ENCODE data around the gene SSR1.
"Not testable (repeated sequence)": the region's sequence is repeated elsewhere in the genome, so short reads cannot be mapped to it uniquely, and the experiment has no call there.

SSR1 gene

DNA sequence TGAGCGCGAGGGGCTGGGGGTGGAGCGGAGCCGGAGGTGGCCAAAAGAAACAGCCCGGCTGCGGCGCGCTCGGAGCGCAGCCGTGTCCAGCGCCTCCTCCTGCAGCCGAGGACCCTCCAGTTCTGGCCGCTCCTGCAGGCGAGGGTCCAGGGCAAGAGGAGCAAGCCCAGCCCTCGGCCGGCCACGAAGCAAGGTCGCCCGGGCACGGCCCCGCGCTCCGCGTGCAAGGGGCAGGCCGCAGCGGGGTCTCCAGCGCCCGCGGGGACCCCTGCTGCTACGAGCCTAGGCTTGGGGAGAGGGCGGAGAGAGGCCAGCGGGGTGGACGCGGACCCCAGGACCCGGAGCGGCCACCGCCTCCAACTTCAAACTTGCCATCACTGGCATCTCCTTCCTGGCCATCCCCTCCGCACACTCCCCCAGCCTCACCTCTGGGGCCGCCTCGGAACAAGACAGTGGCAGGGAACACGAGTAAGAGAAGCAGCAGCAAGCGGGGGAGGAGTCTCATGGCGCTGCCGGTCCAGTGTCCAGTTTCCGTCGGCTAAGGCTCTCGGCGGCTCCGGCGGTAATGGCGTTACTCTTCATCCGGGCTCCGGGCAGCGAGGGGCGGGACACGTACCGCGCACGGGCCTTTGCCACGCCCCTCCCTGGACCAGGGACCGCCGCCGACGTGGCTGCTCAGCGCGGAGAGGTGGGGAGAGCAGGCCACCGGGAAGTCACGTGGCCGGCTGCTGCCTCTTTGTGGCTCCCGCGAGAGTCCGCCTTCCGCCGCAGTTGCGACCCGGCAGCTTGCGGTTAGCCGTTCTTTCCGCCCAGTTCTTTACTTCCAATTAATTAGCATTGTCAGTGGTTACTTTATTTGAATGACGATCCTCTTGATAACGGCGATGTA lies at the start of gene SSR1:
TSS of gene SSR1 (minus strand) at position 584 of the 889 bp plus-strand sequence. CDS start at position 505, 79 bp downstream.
- H3K27ac ChIP-seq: peak within 1 kb of the TSS; percentile 75
- DNase-seq (ENCODE audit: low read depth, low spot score): peak; percentile 78

DNA sequence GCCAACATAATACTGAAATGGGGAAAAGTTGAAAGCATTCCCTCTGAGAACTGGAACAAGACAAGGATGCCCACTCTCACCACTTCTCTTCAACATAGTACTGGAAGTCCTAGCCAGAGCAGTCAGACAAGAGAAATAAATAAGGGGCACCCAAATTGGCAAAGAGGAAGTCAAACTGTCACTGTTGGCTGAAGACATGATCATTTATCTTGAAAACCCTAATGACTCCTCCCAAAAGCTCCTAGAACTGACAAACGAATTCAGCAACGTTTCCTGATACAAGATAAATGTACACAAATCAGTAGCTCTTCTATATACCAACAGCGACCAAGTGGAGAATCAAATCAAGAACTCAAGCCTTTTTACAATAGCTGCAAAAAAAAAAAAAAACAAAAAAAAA lies 38.9 kb upstream of the SSR1 start:
- DNase-seq (ENCODE audit: low read depth, low spot score); H3K27ac ChIP-seq: not testable (repeated sequence)

DNA sequence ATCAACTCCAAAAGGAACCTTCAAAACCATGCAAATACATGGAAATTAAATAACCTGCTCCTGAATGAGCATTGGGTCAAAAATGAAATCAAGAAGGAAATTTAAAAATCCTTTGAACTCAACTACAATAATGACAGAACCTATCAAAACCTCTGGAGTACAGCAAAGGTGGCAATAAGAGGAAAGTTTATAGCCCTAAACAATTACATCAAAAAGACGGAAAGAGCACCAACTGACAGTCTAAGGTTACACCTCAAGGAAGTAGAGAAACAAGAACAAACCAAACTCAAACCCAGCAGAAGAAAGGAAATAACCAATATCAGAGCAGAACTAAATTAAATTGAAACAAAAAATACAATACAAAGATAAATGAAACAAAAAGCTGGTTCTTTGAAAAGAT lies 37.6 kb upstream of the SSR1 start:
- DNase-seq (ENCODE audit: low read depth, low spot score); H3K27ac ChIP-seq: not testable (repeated sequence)

- peak overlapping the region; percentile 58 for H3K27ac ChIP-seq
- DNase-seq (ENCODE audit: low read depth, low spot score): peak; percentile 85
Measured at GRCh38 chr6:7347551-7347997, 34.6 kb upstream of the SSR1 start.

GRCh38 chr6:7344773-7345450 lies 31.9 kb upstream of the SSR1 start:
- DNase-seq (ENCODE audit: low read depth, low spot score); H3K27ac ChIP-seq: not testable (repeated sequence)

DNA sequence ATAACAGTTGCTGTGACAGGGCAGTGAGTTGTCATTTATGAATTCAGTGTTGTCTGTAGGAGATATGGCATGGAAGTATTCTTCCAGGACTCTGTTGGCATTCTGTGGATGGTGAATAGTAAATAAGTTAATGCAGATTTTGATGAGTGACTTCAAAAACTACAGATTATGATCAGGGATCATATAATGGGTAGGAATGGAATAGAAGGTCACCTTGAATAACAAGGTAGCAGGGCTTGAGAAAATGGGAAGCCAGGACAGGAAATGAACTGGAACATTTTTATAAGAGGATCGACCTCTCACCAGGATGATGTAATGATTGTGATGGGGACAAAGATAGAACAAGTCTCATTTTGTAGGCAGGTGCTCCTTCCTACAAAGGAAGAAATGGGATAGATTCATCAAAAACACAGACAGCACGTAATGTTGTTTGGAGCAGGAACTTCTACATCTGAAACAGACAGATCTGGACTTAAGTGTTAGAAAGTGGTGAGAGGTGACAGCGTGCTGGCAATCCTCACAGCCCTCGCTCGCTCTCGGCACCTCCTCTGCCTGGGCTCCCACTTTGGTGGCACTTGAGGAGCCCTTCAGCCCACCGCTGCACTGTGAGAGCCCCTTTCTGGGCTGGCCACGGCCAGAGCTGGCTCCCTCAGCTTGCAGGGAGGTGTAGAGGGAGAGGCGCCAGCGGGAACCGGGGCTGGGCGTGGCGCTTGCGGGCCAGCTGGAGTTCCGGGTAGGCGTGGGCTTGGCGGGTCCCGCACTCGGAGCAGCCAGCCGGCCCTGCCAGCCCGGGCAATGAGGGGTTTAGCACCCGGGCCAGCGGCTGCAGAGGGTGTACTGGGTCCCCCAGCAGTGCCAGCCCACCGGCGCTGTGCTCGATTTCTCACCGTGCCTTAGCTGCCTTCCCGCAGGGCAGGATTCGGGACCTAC lies 30.8 kb upstream of the SSR1 start:
- no peak for DNase-seq (ENCODE audit: low read depth, low spot score)

GRCh38 chr6:7341989-7342742 lies 29.2 kb upstream of the SSR1 start:
- no peak overlapping the region for H3K27ac ChIP-seq
- DNase-seq (ENCODE audit: low read depth, low spot score): no peak

More for the DNA sequence above, 30.8 kb upstream of the SSR1 start:
- no peak overlapping the region for H3K27ac ChIP-seq

- no peak overlapping the region for H3K27ac ChIP-seq
- no peak for DNase-seq (ENCODE audit: low read depth, low spot score)
Measured at GRCh38 chr6:7341271-7341670, 28.3 kb upstream of the SSR1 start.

GRCh38 chr6:7339007-7339732 lies 26.2 kb upstream of the SSR1 start:
- DNase-seq (ENCODE audit: low read depth, low spot score); H3K27ac ChIP-seq: not testable (repeated sequence)

- H3K27ac ChIP-seq: no peak overlapping the region
- no peak for DNase-seq (ENCODE audit: low read depth, low spot score)
Measured at GRCh38 chr6:7338031-7338430, 25.0 kb upstream of the SSR1 start.

GRCh38 chr6:7335519-7335918 lies 22.5 kb upstream of the SSR1 start:
- DNase-seq (ENCODE audit: low read depth, low spot score): no peak
- H3K27ac ChIP-seq: no peak overlapping the region

DNA sequence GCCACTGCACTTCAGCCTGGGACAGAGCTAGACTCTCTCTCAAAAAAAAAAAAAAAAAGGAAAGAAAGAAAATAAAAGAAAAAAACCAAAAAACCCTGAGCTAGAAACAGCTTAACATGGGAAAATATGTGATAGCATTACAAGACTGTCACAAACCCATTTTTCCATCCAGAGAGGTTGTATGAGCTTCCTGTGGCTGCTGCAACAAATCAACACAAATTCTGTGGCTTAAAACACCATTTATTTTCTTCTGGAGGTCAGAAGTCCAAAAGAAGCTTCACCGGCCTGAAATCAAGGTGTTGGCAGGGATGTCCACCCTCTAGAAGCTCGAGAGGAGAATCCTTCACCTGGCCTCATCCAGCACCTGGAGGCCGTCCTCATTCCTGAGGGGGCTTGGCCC lies 21.7 kb upstream of the SSR1 start:
- DNase-seq (ENCODE audit: low read depth, low spot score): no peak

GRCh38 chr6:7332090-7332745 lies 19.2 kb upstream of the SSR1 start:
- no peak overlapping the region for H3K27ac ChIP-seq
- no peak for DNase-seq (ENCODE audit: low read depth, low spot score)

More for the DNA sequence above, 21.7 kb upstream of the SSR1 start:
- H3K27ac ChIP-seq: no peak overlapping the region

- no peak overlapping the region for H3K27ac ChIP-seq
- no peak for DNase-seq (ENCODE audit: low read depth, low spot score)
Measured at GRCh38 chr6:7331452-7331851, 18.5 kb upstream of the SSR1 start.

GRCh38 chr6:7328243-7328642 lies 15.2 kb upstream of the SSR1 start:
- no peak overlapping the region for H3K27ac ChIP-seq
- no peak for DNase-seq (ENCODE audit: low read depth, low spot score)

GRCh38 chr6:7325750-7326149 lies 12.8 kb upstream of the SSR1 start:
- no peak for DNase-seq (ENCODE audit: low read depth, low spot score)
- H3K27ac ChIP-seq: no peak overlapping the region

GRCh38 chr6:7324520-7324919 lies 11.5 kb upstream of the SSR1 start:
- H3K27ac ChIP-seq: no peak overlapping the region
- DNase-seq (ENCODE audit: low read depth, low spot score): no peak

GRCh38 chr6:7323074-7323473 lies 10.1 kb upstream of the SSR1 start:
- no peak overlapping the region for H3K27ac ChIP-seq
- no peak for DNase-seq (ENCODE audit: low read depth, low spot score)

All from epithelial cell of prostate (primary cell).